HFFc6 (cell line): ENCODE results near the gene EI24. TPM values are rescaled to one million over a fixed set of nuclear protein-coding genes. Genes with fewer than 3 reads are reported as not detected.
A peak's percentile ranks its signal among the peaks of the same experiment; 100 is the strongest.

Source experiments
- DNase-seq: peaks from one replicate; pipeline ENCODE4 v3.0.0-alpha.2; 2018
- H3K27ac Mint-ChIP-seq: 2 replicates; pipeline ENCODE4 v1.8.0; 2020; ENCODE audit warnings: mild to moderate bottlenecking, mixed read lengths
- H3K27me3 Mint-ChIP-seq: 2 replicates; pipeline ENCODE4 v1.8.0; 2021; ENCODE audit warnings: mild to moderate bottlenecking, moderate library complexity, mixed read lengths; ENCODE audit not compliant: insufficient read depth
- H3K36me3 Mint-ChIP-seq: 2 replicates; pipeline ENCODE4 v1.8.0; 2021; ENCODE audit warnings: low read depth, mixed read lengths
- H3K4me1 Mint-ChIP-seq: 2 replicates; pipeline ENCODE4 v1.8.0; 2020; ENCODE audit warnings: low read depth, mixed read lengths
- H3K4me3 Mint-ChIP-seq: 2 replicates; pipeline ENCODE4 v1.8.0; 2020; ENCODE audit warnings: mild to moderate bottlenecking, moderate library complexity, mixed read lengths
- H3K9me3 Mint-ChIP-seq: 2 replicates; pipeline ENCODE4 v1.8.0; 2020; ENCODE audit warnings: mild to moderate bottlenecking, mixed read lengths
- CTCF ChIP-seq: fragments of 200-600 bp; sonication (generic); IDR thresholded peaks from 2 replicates; pipeline ENCODE4 v1.5.0; 2021; ENCODE audit warnings: antibody characterized with exemption, mild to moderate bottlenecking
- total RNA-seq, 6 experiments: library from RNA; stranded (reverse); fragmentation: NEBNext Ultra II Directional; extraction: Animal tissue kit (Norgen Biotek cat#: 25700); gene quantifications; 2 replicates in 1 of 6; 3 replicates in 5 of 6; pipeline ENCODE4 v1.2.3, GENCODE V29; 2021

The EI24 gene
- total RNA-seq, 6 experiments from 2014 or later = 73.8 to 92.1 (median 86.0) TPM

- Mint-ChIP-seq H3K4me1 (peaks cover 54% of the 10 kb centered on the region), H3K4me3 (peak within 1 kb of the TSS; percentile 93), H3K27me3 (peaks cover 10% of the 10 kb centered on the region), H3K27ac (peak within 1 kb of the TSS; percentile 89), H3K9me3 (no peaks in the 10 kb centered on the region), H3K36me3 (peaks cover 25% of the 10 kb centered on the region)
- no peak for TF ChIP-seq CTCF
- DNase-seq = no peak
Observed at GRCh38 chr11:125624756-125625213, 55.5 kb downstream of the EI24 start, which contains the start of gene CHEK1. CHEK1 (plus strand) TSS chr11:125625163; CDS start chr11:125626769, 1,606 bp downstream.

- peaks cover 22% of the 10 kb centered on the region for H3K36me3 Mint-ChIP-seq
- TF ChIP-seq CTCF = no peak
- H3K4me3 Mint-ChIP-seq = peak overlapping the region; percentile 93
- DNase-seq = no peak
- peak overlapping the region; percentile 89 for H3K27ac Mint-ChIP-seq
- H3K27me3 Mint-ChIP-seq = peaks cover 10% of the 10 kb centered on the region
- H3K9me3 Mint-ChIP-seq = no peaks in the 10 kb centered on the region
- H3K4me1 Mint-ChIP-seq = peaks cover 54% of the 10 kb centered on the region
Observed at GRCh38 chr11:125625225-125625629, 56.0 kb downstream of the EI24 start.

- peak; percentile 85 for DNase-seq
- Mint-ChIP-seq H3K4me1 (peaks cover 54% of the 10 kb centered on the region), H3K27me3 (peaks cover 10% of the 10 kb centered on the region), H3K4me3 (peak overlapping the region; percentile 93), H3K9me3 (no peaks in the 10 kb centered on the region), H3K36me3 (peaks cover 17% of the 10 kb centered on the region; the same call in 1 of the 2 replicates), H3K27ac (peak overlapping the region; percentile 89)
- TF ChIP-seq CTCF = no peak
Observed at GRCh38 chr11:125625630-125626287, 56.5 kb downstream of the EI24 start.

- Mint-ChIP-seq H3K27ac (peak overlapping the region; percentile 89), H3K36me3 (peaks cover 10% of the 10 kb centered on the region; the same call in 1 of the 2 replicates), H3K4me1 (peaks cover 47% of the 10 kb centered on the region), H3K4me3 (peak overlapping the region; percentile 93), H3K27me3 (peaks cover 10% of the 10 kb centered on the region), H3K9me3 (no peaks in the 10 kb centered on the region)
- peak; percentile 68 for TF ChIP-seq CTCF
- DNase-seq = peak; percentile 81
Observed at GRCh38 chr11:125626288-125626950, 57.1 kb downstream of the EI24 start.

- no peak for TF ChIP-seq CTCF
- H3K36me3 Mint-ChIP-seq = peaks cover 4% of the 10 kb centered on the region; the same call in 1 of the 2 replicates
- H3K4me3 Mint-ChIP-seq = peak overlapping the region; percentile 93
- peak overlapping the region; percentile 89 for H3K27ac Mint-ChIP-seq
- H3K9me3 Mint-ChIP-seq = no peaks in the 10 kb centered on the region
- H3K27me3 Mint-ChIP-seq = peaks cover 10% of the 10 kb centered on the region
- no peak for DNase-seq
- peaks cover 38% of the 10 kb centered on the region for H3K4me1 Mint-ChIP-seq
Observed at GRCh38 chr11:125627236-125627910, 58.1 kb downstream of the EI24 start.

Other genes starting within 250 kb of the EI24 start
- 10 to 100 TPM in 3 of 6 experiments, 1 to 10 TPM in 3; 9.2 to 11.3 (median 10.0) TPM for gene FEZ1, start 73.2 kb upstream of the EI24 start, total RNA-seq
- gene STT3A, start 23.4 kb downstream of the EI24 start, total RNA-seq = 100 to 1,000 TPM; 265 to 280 (median 269) TPM
- gene CHEK1, start 55.7 kb downstream of the EI24 start, total RNA-seq = 10 to 100 TPM; 23.8 to 43.6 (median 39.7) TPM
- gene ACRV1, start 111.4 kb downstream of the EI24 start, total RNA-seq = not detected
- gene PATE1, start 176.8 kb downstream of the EI24 start, total RNA-seq = not detected
- under 1 TPM in 1 of 6 experiments, not detected in 5; 0.11 TPM for gene PATE2, start 209.4 kb downstream of the EI24 start, total RNA-seq
- gene PATE3, start 218.7 kb downstream of the EI24 start, total RNA-seq = not detected